T-helper 17 cell (primary cell): ENCODE measurements around the gene LKAAEAR1. TPM values are rescaled to one million over a fixed set of nuclear protein-coding genes. Genes with fewer than 3 reads are reported as not detected.

Experiments used
- ATAC-seq: fragments of 150-1000 bp; cut with Tn5 transposase; 2 replicates; pipeline ENCODE4 v1.10.0; 2021; ENCODE audit warnings: mild to moderate bottlenecking, moderate library complexity
- DNase-seq, 3 donors: peaks; one replicate each; pipeline versions ENCODE4 v3.0.0 to v3.0.0-alpha.2; 2020 to 2021
- H3K9me3 ChIP-seq: one replicate; pipeline ENCODE4 v1.7.0; 2013; ENCODE audit warnings: low read length, mild to moderate bottlenecking; ENCODE audit not compliant: control insufficient read depth, poor library complexity, severe bottlenecking
- H3K27ac Mint-ChIP-seq: one replicate; pipeline ENCODE4 v1.8.0; 2022; ENCODE audit warnings: mild to moderate bottlenecking, moderate library complexity, mixed read lengths
- H3K27me3 Mint-ChIP-seq: one replicate; pipeline ENCODE4 v1.8.0; 2022; ENCODE audit warnings: mixed read lengths
- H3K36me3 Mint-ChIP-seq: one replicate; pipeline ENCODE4 v1.8.0; 2022; ENCODE audit warnings: low read depth, mixed read lengths
- H3K4me1 Mint-ChIP-seq: one replicate; pipeline ENCODE4 v1.8.0; 2022; ENCODE audit warnings: mild to moderate bottlenecking, mixed read lengths
- H3K4me3 Mint-ChIP-seq: one replicate; pipeline ENCODE4 v1.8.0; 2022; ENCODE audit warnings: mild to moderate bottlenecking, moderate library complexity, mixed read lengths
- total RNA-seq, 4 donors: library from RNA in 2 of 4; stranded (reverse) in 2 of 4; gene quantifications; one replicate each; pipeline ENCODE4 v1.2.3 and lab custom pipeline; 2022 to 2026

The LKAAEAR1 gene
- total RNA-seq, 2 donors from 2014 or later, result not detected

- peak; percentile 9 for ATAC-seq
- H3K27ac Mint-ChIP-seq, result no peak overlapping the region
- H3K4me1 Mint-ChIP-seq, result peaks cover 11% of the 10 kb centered on the region
- peaks cover 5% of the 10 kb centered on the region for H3K36me3 Mint-ChIP-seq
- no peaks in the 10 kb centered on the region for H3K9me3 ChIP-seq
- no peak overlapping the region for H3K4me3 Mint-ChIP-seq
- peaks cover 35% of the 10 kb centered on the region for H3K27me3 Mint-ChIP-seq
- DNase-seq, result no peak
Observed at GRCh38 chr20:64048402-64049044, 35.7 kb downstream of the LKAAEAR1 start.

GRCh38 chr20:64047968-64048401, 36.2 kb downstream of the LKAAEAR1 start:
- no peak overlapping the region for H3K27ac Mint-ChIP-seq
- ATAC-seq, result peak; percentile 24

GRCh38 chr20:64047046-64047389, 37.2 kb downstream of the LKAAEAR1 start:
- Mint-ChIP-seq H3K27ac (no peak overlapping the region), H3K36me3 (peaks cover 3% of the 10 kb centered on the region), H3K4me1 (peaks cover 13% of the 10 kb centered on the region), H3K4me3 (peak overlapping the region; percentile 63), H3K27me3 (peaks cover 26% of the 10 kb centered on the region)
- ATAC-seq, result no peak
- DNase-seq, result no peak
- H3K9me3 ChIP-seq, result no peaks in the 10 kb centered on the region

More at GRCh38 chr20:64047968-64048401, 36.2 kb downstream of the LKAAEAR1 start:
- H3K4me3 Mint-ChIP-seq, result peak overlapping the region; percentile 41
- no peak for DNase-seq
- peaks cover 3% of the 10 kb centered on the region for H3K36me3 Mint-ChIP-seq
- peaks cover 29% of the 10 kb centered on the region for H3K27me3 Mint-ChIP-seq
- no peaks in the 10 kb centered on the region for H3K9me3 ChIP-seq
- peaks cover 11% of the 10 kb centered on the region for H3K4me1 Mint-ChIP-seq

GRCh38 chr20:64045346-64046011, 38.7 kb downstream of the LKAAEAR1 start:
- Mint-ChIP-seq H3K27me3 (peaks cover 19% of the 10 kb centered on the region), H3K36me3 (peaks cover 2% of the 10 kb centered on the region), H3K4me1 (peaks cover 16% of the 10 kb centered on the region), H3K4me3 (peak overlapping the region; percentile 25), H3K27ac (no peak overlapping the region)
- no peak for DNase-seq
- no peaks in the 10 kb centered on the region for H3K9me3 ChIP-seq
- ATAC-seq, result no peak

- peaks cover 19% of the 10 kb centered on the region for H3K27me3 Mint-ChIP-seq
- H3K9me3 ChIP-seq, result no peaks in the 10 kb centered on the region
- peaks cover 2% of the 10 kb centered on the region for H3K36me3 Mint-ChIP-seq
- ATAC-seq (no peak), DNase-seq (no peak)
- H3K4me1 Mint-ChIP-seq, result peaks cover 22% of the 10 kb centered on the region
- H3K27ac Mint-ChIP-seq, result no peak overlapping the region
- no peak overlapping the region for H3K4me3 Mint-ChIP-seq
Observed at GRCh38 chr20:64044484-64045247, 39.5 kb downstream of the LKAAEAR1 start.

GRCh38 chr20:64043768-64044167, 40.4 kb downstream of the LKAAEAR1 start:
- Mint-ChIP-seq H3K4me3 (peak overlapping the region; percentile 58), H3K4me1 (peaks cover 22% of the 10 kb centered on the region), H3K36me3 (peaks cover 2% of the 10 kb centered on the region)

GRCh38 chr20:64042054-64042781, 42.0 kb downstream of the LKAAEAR1 start:
- DNase-seq (no peak), ATAC-seq (no peak)
- peaks cover 2% of the 10 kb centered on the region for H3K36me3 Mint-ChIP-seq
- H3K27me3 Mint-ChIP-seq, result peaks cover 12% of the 10 kb centered on the region
- H3K4me3 Mint-ChIP-seq, result peak overlapping the region; percentile 87
- H3K9me3 ChIP-seq, result no peaks in the 10 kb centered on the region
- H3K27ac Mint-ChIP-seq, result peak overlapping the region; percentile 65
- peaks cover 26% of the 10 kb centered on the region for H3K4me1 Mint-ChIP-seq

More at GRCh38 chr20:64043768-64044167, 40.4 kb downstream of the LKAAEAR1 start:
- H3K9me3 ChIP-seq, result no peaks in the 10 kb centered on the region
- peak overlapping the region; percentile 54 for H3K27ac Mint-ChIP-seq
- DNase-seq (no peak), ATAC-seq (no peak)
- peaks cover 19% of the 10 kb centered on the region for H3K27me3 Mint-ChIP-seq

- peak overlapping the region; percentile 87 for H3K4me3 Mint-ChIP-seq
- H3K36me3 Mint-ChIP-seq, result peaks cover 2% of the 10 kb centered on the region
- no peak for ATAC-seq
- peak overlapping the region; percentile 65 for H3K27ac Mint-ChIP-seq
- peaks cover 31% of the 10 kb centered on the region for H3K4me1 Mint-ChIP-seq
- no peak for DNase-seq
- H3K27me3 Mint-ChIP-seq, result peaks cover 10% of the 10 kb centered on the region
- no peaks in the 10 kb centered on the region for H3K9me3 ChIP-seq
Observed at GRCh38 chr20:64041781-64042053, 42.5 kb downstream of the LKAAEAR1 start.

GRCh38 chr20:64041040-64041780, 43.0 kb downstream of the LKAAEAR1 start:
- H3K9me3 ChIP-seq, result no peaks in the 10 kb centered on the region
- Mint-ChIP-seq H3K27me3 (peaks cover 5% of the 10 kb centered on the region), H3K27ac (peak overlapping the region; percentile 76), H3K4me3 (peak overlapping the region; percentile 87), H3K4me1 (peaks cover 28% of the 10 kb centered on the region), H3K36me3 (peaks cover 1% of the 10 kb centered on the region)
- ATAC-seq (no peak), DNase-seq (no peak)

- Mint-ChIP-seq H3K27ac (peak overlapping the region; percentile 76), H3K4me3 (peak overlapping the region; percentile 84), H3K36me3 (no peaks in the 10 kb centered on the region), H3K27me3 (no peaks in the 10 kb centered on the region), H3K4me1 (peaks cover 23% of the 10 kb centered on the region)
- no peak for DNase-seq
- no peaks in the 10 kb centered on the region for H3K9me3 ChIP-seq
- ATAC-seq, result no peak
Observed at GRCh38 chr20:64040231-64041039, 43.8 kb downstream of the LKAAEAR1 start.

- Mint-ChIP-seq H3K27me3 (no peaks in the 10 kb centered on the region), H3K27ac (peak overlapping the region; percentile 76), H3K4me3 (peak overlapping the region; percentile 84), H3K36me3 (no peaks in the 10 kb centered on the region), H3K4me1 (peaks cover 28% of the 10 kb centered on the region)
- no peaks in the 10 kb centered on the region for H3K9me3 ChIP-seq
- DNase-seq, result no peak
- no peak for ATAC-seq
Observed at GRCh38 chr20:64039293-64040160, 44.7 kb downstream of the LKAAEAR1 start.
